Esophagus muscularis mucosa (tissue), 3 donors: ENCODE data around the gene TRAPPC2B.

Experiments
- CTCF ChIP-seq, 3 experiments: fragments of 200-600 bp in 2 of 3; fragments of 450-650 bp in 1 of 3; sonication (generic) in 2 of 3; IDR thresholded peaks; one replicate each; pipeline ENCODE4 v1.5.1; 2017 to 2019; ENCODE audit warnings: antibody characterized with exemption in 3 of 3, mild to moderate bottlenecking in 2 of 3, moderate library complexity in 1 of 3
- EP300 ChIP-seq: sonication (generic); formaldehyde crosslinking; IDR thresholded peaks from one replicate; pipeline ENCODE4 v1.6.1; 2017; ENCODE audit warnings: antibody characterized with exemption

GRCh38 chr19:57389730-57390598 lies 26.6 kb downstream of the TRAPPC2B start, which contains the start of gene ZNF548:
- TF ChIP-seq CTCF (IDR thresholded peaks at IDR 0.05), result peak in 1 of 3 experiments; percentile 23
- TF ChIP-seq EP300, result no peak
